Measurements from ENCODE around the gene DBR1. TPM values are rescaled to one million over a fixed set of nuclear protein-coding genes. Genes with fewer than 3 reads are reported as not detected.

DBR1 gene
- total and polyA plus RNA-seq, 2 of the 4 experiments (the other 2 are of a cell fraction), result 7.6 to 12.5 TPM

DNA sequence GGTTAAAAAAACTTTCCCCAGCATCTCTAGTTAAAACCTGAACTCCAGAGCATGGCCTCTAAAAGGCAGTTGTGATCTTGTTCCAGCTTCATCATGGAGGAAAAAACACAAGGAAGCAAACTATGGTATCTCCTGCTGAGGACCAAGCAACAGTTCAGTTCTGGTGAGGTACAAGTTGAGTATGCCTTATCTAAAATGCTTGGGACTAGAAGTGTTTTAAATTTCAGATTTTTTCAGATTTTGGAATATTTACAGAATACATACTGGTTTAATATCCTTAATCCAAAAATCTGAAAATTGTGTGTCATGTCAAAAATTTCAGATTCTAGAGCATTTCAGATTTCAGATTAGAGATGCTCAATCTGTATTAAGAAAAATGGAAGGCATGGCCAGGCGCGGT, 9.7 kb downstream of the DBR1 start:
- H3K36me3 ChIP-seq (ENCODE audit: control insufficient read depth, insufficient read depth, low read length), result peaks cover 35% of the 10 kb centered on the region
- 100% methylated on average over 2 of the region's 2 CpGs; no CpG with 5 or more reads in 1 of the 2 experiments for WGBS, 2 experiments (ENCODE audit: extremely low coverage in 2 of 2, insufficient read length in 1 of 2)
- dilution Hi-C loops (cut with HindIII; ENCODE audit: low sequenced_read_pairs, unreplicated experiment), result no loop called here
- no peaks in the 10 kb centered on the region for H3K9me3 ChIP-seq (ENCODE audit: control insufficient read depth, insufficient read depth, low read length)
- DNase-seq (no peak), ATAC-seq (ENCODE audit: low read depth) (no peak)
- no peaks in the 10 kb centered on the region for H3K27me3 ChIP-seq (ENCODE audit: control insufficient read depth, insufficient read depth, low read length)
- no peak overlapping the region for H2BK120ac ChIP-seq (ENCODE audit: low read depth, low read length)
- no peak overlapping the region for H4K91ac ChIP-seq (ENCODE audit: insufficient read depth, low read depth, low read length)
- CTCF ChIA-PET, result interaction anchor here (0.9 kb wide), 1 partner anchor 9 kb away, joined by 3 read pairs; no protein-coding TSS in a partner anchor
- H3K4me2 ChIP-seq (ENCODE audit: low read depth, low read length), result no peak overlapping the region
- H3K14ac ChIP-seq (replicated peaks; ENCODE audit: low read depth, low read length), result no peak overlapping the region
- TF ChIP-seq USF2 (IDR thresholded peaks at IDR 0.05; ENCODE audit: low read depth, low read length) (no peak), RFX5 (IDR thresholded peaks at IDR 0.05; ENCODE audit: low read depth, low read length) (no peak)
- no peak overlapping the region for H3K18ac ChIP-seq (ENCODE audit: low read depth, low read length)
- H3K27ac ChIP-seq (ENCODE audit: insufficient read depth, low read length), result no peak overlapping the region
- H2AK9ac ChIP-seq (replicated peaks; ENCODE audit: low read depth, low read length, poor library complexity), result no peak overlapping the region
- H4K8ac ChIP-seq (ENCODE audit: low read depth in 2 of 2, low read length in 2 of 2), result no peak overlapping the region
- POLR2A ChIA-PET (ENCODE audit: unreplicated experiment), result no interaction called here
- H2AFZ ChIP-seq (replicated peaks; ENCODE audit: low read length, poor library complexity), result no peak overlapping the region
- H2AK5ac ChIP-seq (ENCODE audit: low read depth, low read length), result no peak overlapping the region
- H2BK20ac ChIP-seq (ENCODE audit: low read depth, low read length), result no peak overlapping the region
- no peak overlapping the region for H2BK5ac ChIP-seq (ENCODE audit: low read depth, low read length, poor library complexity, severe bottlenecking)
- no TSS peak for BruUV-seq (replicated peaks)
- no peak overlapping the region for H3K9ac ChIP-seq (ENCODE audit: low read depth, low read length)
- no peak overlapping the region for H3K23ac ChIP-seq (ENCODE audit: low read depth, low read length)
- no peak overlapping the region for H4K5ac ChIP-seq (ENCODE audit: low read depth, low read length)
- no peak overlapping the region for H3K56ac ChIP-seq (ENCODE audit: extremely low read depth, insufficient read depth, low read length)
- H2BK15ac ChIP-seq (ENCODE audit: low read depth, low read length), result no peak overlapping the region
- H3K4ac ChIP-seq (ENCODE audit: low read depth, low read length), result no peak overlapping the region
- peaks cover 0 to 9% of the 10 kb centered on the region in 2 experiments; a peak in 1 of 4 replicates for H3K79me1 ChIP-seq (ENCODE audit: low read depth in 1 of 2, low read length in 2 of 2)
- no peaks in the 10 kb centered on the region for H3K9me1 ChIP-seq (ENCODE audit: insufficient read depth, low read length)
- no peak overlapping the region for H3K4me3 ChIP-seq (ENCODE audit: insufficient read depth, low read depth, low read length)
- no peaks in the 10 kb centered on the region for H4K20me1 ChIP-seq (ENCODE audit: insufficient read depth, low read length)
- no peaks in the 10 kb centered on the region for H3K4me1 ChIP-seq (ENCODE audit: control insufficient read depth, insufficient read depth, low read length)
- intact Hi-C loops (cut with micrococcal nuclease), result no loop called here
- in situ Hi-C loops (cut with MboI; ENCODE audit: low sequenced_read_pairs), result no loop called here
